Caco-2 (cell line): Measurements from ENCODE around the gene AGPAT2. TPM values are rescaled to one million over a fixed set of nuclear protein-coding genes. Genes with fewer than 3 reads are reported as not detected.
A peak's percentile ranks its signal among the peaks of the same experiment; 100 is the strongest.

ENCODE experiments used
- BruUV-seq: library from RNA; stranded (reverse); fragments of 400-500 nt; replicated peaks from 2 replicates; lab custom pipeline; 2021; lab: Mats Ljungman, UMichigan
- CTCF ChIA-PET: fragments of 300-600 bp; sonication (Branson Sonifier 250); formaldehyde crosslinking; loops from one replicate; lab custom pipeline; 2022; ENCODE audit warnings: antibody characterized with exemption; lab: Charles Lee
- POLR2A ChIA-PET: fragments of 300-600 bp; sonication (Branson Sonifier 250); formaldehyde crosslinking; loops from one replicate; lab custom pipeline; 2022; ENCODE audit warnings: antibody characterized with exemption; lab: Charles Lee
- DNase-seq, 2 experiments: peaks; one replicate each; pipeline versions ENCODE4 v3.0.0 to v3.0.0-alpha.2; 2020 to 2022
- H3K27me3 ChIP-seq: replicated peaks from 2 replicates; pipeline ENCODE4 v1.6.0; 2011; ENCODE audit warnings: low read length; ENCODE audit not compliant: control insufficient read depth, insufficient read depth
- H3K36me3 ChIP-seq: 2 replicates; pipeline ENCODE4 v1.5.1; 2011; ENCODE audit warnings: low read length; ENCODE audit not compliant: control insufficient read depth, insufficient read depth
- H3K4me1 ChIP-seq: fragments of 250-450 bp; sonication (Bioruptor Pico); 2 replicates; pipeline ENCODE4 v1.5.1; 2020; ENCODE audit warnings: mild to moderate bottlenecking
- H3K4me3 ChIP-seq: 2 replicates; pipeline ENCODE4 v1.5.1; 2011; ENCODE audit warnings: low read depth, mild to moderate bottlenecking, control low read depth, low read length
- H3K9me3 ChIP-seq: fragments of 250-450 bp; sonication (Bioruptor Pico); 2 replicates; pipeline ENCODE4 v1.5.1; 2020; ENCODE audit warnings: mild to moderate bottlenecking, moderate library complexity
- H3K27ac Mint-ChIP-seq: one replicate; pipeline ENCODE4 v1.8.0; 2022; ENCODE audit warnings: mixed read lengths; ENCODE audit not compliant: unreplicated experiment
- H3K27me3 Mint-ChIP-seq: one replicate; pipeline ENCODE4 v1.8.0; 2022; ENCODE audit warnings: mixed read lengths; ENCODE audit not compliant: insufficient read depth, unreplicated experiment
- H3K36me3 Mint-ChIP-seq: one replicate; pipeline ENCODE4 v1.8.0; 2022; ENCODE audit warnings: mild to moderate bottlenecking, mixed read lengths; ENCODE audit not compliant: insufficient read depth, unreplicated experiment
- H3K4me1 Mint-ChIP-seq: one replicate; pipeline ENCODE4 v1.8.0; 2022; ENCODE audit warnings: low read depth, mixed read lengths; ENCODE audit not compliant: unreplicated experiment
- H3K4me3 Mint-ChIP-seq: one replicate; pipeline ENCODE4 v1.8.0; 2022; ENCODE audit warnings: mild to moderate bottlenecking, moderate library complexity, mixed read lengths; ENCODE audit not compliant: unreplicated experiment
- H3K9me3 Mint-ChIP-seq: one replicate; pipeline ENCODE4 v1.8.0; 2022; ENCODE audit warnings: mixed read lengths; ENCODE audit not compliant: unreplicated experiment
- CTCF ChIP-seq, 2 experiments: fragments of 200-600 bp in 1 of 2; IDR thresholded peaks; 1 replicate in 1 of 2; 2 replicates in 1 of 2; pipeline versions ENCODE4 v1.5.1 to v1.8.0; 2011 to 2022; ENCODE audit warnings: antibody characterized with exemption in 1 of 2, control low read depth in 1 of 2, inconsistent platforms in 1 of 2, low read depth in 1 of 2, low read length in 1 of 2, mild to moderate bottlenecking in 1 of 2, moderate library complexity in 1 of 2; ENCODE audit not compliant: insufficient read depth in 1 of 2, severe bottlenecking in 1 of 2, unreplicated experiment in 1 of 2
- intact Hi-C: fragments of 100-400 bp; cut with micrococcal nuclease; formaldehyde crosslinking; loops from one replicate; pipeline ENCODE4 v1.10.0; 2022; ENCODE audit not compliant: unreplicated experiment
- total RNA-seq: library from RNA; stranded (reverse); gene quantifications from 2 replicates; pipeline ENCODE4 v1.2.3, GENCODE V29; 2022

The AGPAT2 gene
- total RNA-seq, 1 experiment from 2014 or later = 68.7 TPM

GRCh38 chr9:136694163-136694871 lies 7.1 kb upstream of the AGPAT2 start:
- DNase-seq = peak; percentile 79 to 83
- Mint-ChIP-seq H3K9me3 (no peaks in the 10 kb centered on the region), H3K36me3 (peaks cover 8% of the 10 kb centered on the region), H3K27ac (peak overlapping the region; percentile 91), H3K4me3 (no peak overlapping the region), H3K4me1 (peaks cover 31% of the 10 kb centered on the region), H3K27me3 (no peaks in the 10 kb centered on the region)
- intact Hi-C loops = loop anchor here (5.0 kb wide), 1 partner anchor 62 kb away; no protein-coding TSS in a partner anchor
- peak; percentile 86 to 89 for TF ChIP-seq CTCF (IDR thresholded peaks at IDR 0.05; ENCODE audit: insufficient read depth in 1 of 2, low read depth in 1 of 2, low read length in 1 of 2, severe bottlenecking in 1 of 2, unreplicated experiment in 1 of 2)
- peaks cover 72% of the 10 kb centered on the region for H3K4me1 ChIP-seq
- H3K36me3 ChIP-seq = no peaks in the 10 kb centered on the region
- no peaks in the 10 kb centered on the region for H3K9me3 ChIP-seq
- no peaks in the 10 kb centered on the region for H3K27me3 ChIP-seq
- ChIA-PET POLR2A (interaction anchor here (0.8 kb wide), 1 partner anchor 25 kb away, joined by 3 read pairs; no protein-coding TSS in a partner anchor), CTCF (interaction anchor here (0.6 to 1.9 kb wide), 11 partner anchors 12 to 210 kb away, joined by 3 to 12 read pairs (median 5); no protein-coding TSS in a partner anchor)
- BruUV-seq = no TSS peak
- no peak overlapping the region for H3K4me3 ChIP-seq

GRCh38 chr9:136693490-136694162 lies 6.4 kb upstream of the AGPAT2 start:
- peak overlapping the region; percentile 91 for H3K27ac Mint-ChIP-seq
- Histone ChIP-seq H3K27me3 (no peaks in the 10 kb centered on the region), H3K4me1 (peaks cover 65% of the 10 kb centered on the region), H3K9me3 (no peaks in the 10 kb centered on the region), H3K36me3 (no peaks in the 10 kb centered on the region), H3K4me3 (no peak overlapping the region)
- peaks cover 27% of the 10 kb centered on the region for H3K4me1 Mint-ChIP-seq
- H3K36me3 Mint-ChIP-seq = peaks cover 8% of the 10 kb centered on the region
- no peak for TF ChIP-seq CTCF (IDR thresholded peaks at IDR 0.05; ENCODE audit: insufficient read depth in 1 of 2, low read depth in 1 of 2, low read length in 1 of 2, severe bottlenecking in 1 of 2, unreplicated experiment in 1 of 2)
- H3K9me3 Mint-ChIP-seq = no peaks in the 10 kb centered on the region
- peak; percentile 87 to 97 for DNase-seq
- peak overlapping the region; percentile 54 for H3K4me3 Mint-ChIP-seq
- ChIA-PET POLR2A (interaction anchor here (0.6 to 1.1 kb wide), 4 partner anchors 17 to 209 kb away, joined by 3 to 4 read pairs (median 4); no protein-coding TSS in a partner anchor), CTCF (interaction anchor here (0.6 to 1.9 kb wide), 12 partner anchors 11 to 393 kb away, joined by 3 to 12 read pairs (median 5); partner anchors contain the start of gene MAN1B1)
- BruUV-seq = no TSS peak
- H3K27me3 Mint-ChIP-seq = no peaks in the 10 kb centered on the region
- intact Hi-C loops = loop anchor here (1.0 to 5.0 kb wide), 2 partner anchors 61 to 209 kb away; no protein-coding TSS in a partner anchor

- ChIA-PET CTCF (interaction anchor here (0.6 to 1.9 kb wide), 11 partner anchors 10 to 394 kb away, joined by 3 to 12 read pairs (median 5); partner anchors contain the start of gene MAN1B1), POLR2A (interaction anchor here (0.6 to 1.1 kb wide), 4 partner anchors 16 to 209 kb away, joined by 3 to 4 read pairs (median 4); no protein-coding TSS in a partner anchor)
- TSS peak; percentile 74 for BruUV-seq
- Mint-ChIP-seq H3K4me1 (peaks cover 24% of the 10 kb centered on the region), H3K4me3 (peak overlapping the region; percentile 54), H3K27me3 (no peaks in the 10 kb centered on the region), H3K36me3 (peaks cover 8% of the 10 kb centered on the region), H3K9me3 (no peaks in the 10 kb centered on the region), H3K27ac (peak overlapping the region; percentile 91)
- intact Hi-C loops = loop anchor here (1.0 to 5.0 kb wide), 2 partner anchors 61 to 209 kb away; no protein-coding TSS in a partner anchor
- H3K4me1 ChIP-seq = peaks cover 62% of the 10 kb centered on the region
- no peak for DNase-seq
- H3K27me3 ChIP-seq = no peaks in the 10 kb centered on the region
- no peak for TF ChIP-seq CTCF (IDR thresholded peaks at IDR 0.05; ENCODE audit: insufficient read depth in 1 of 2, low read depth in 1 of 2, low read length in 1 of 2, severe bottlenecking in 1 of 2, unreplicated experiment in 1 of 2)
- H3K9me3 ChIP-seq = no peaks in the 10 kb centered on the region
- H3K36me3 ChIP-seq = no peaks in the 10 kb centered on the region
- no peak overlapping the region for H3K4me3 ChIP-seq
These were observed 5.9 kb upstream of the AGPAT2 start for GRCh38 chr9:136693135-136693489.
